Stimulated activated CD4-positive, alpha-beta T cell treated with anti-CD3 and anti-CD28 coated beads, Interleukin-4, amount 100 ng/mL, for 1 hour (primary cell): Measurements from ENCODE around the gene ATP2B2.

Experiments
- DNase-seq: peaks from one replicate; pipeline ENCODE4 v3.0.0-alpha.2; 2020

ATP2B2 gene

DNA sequence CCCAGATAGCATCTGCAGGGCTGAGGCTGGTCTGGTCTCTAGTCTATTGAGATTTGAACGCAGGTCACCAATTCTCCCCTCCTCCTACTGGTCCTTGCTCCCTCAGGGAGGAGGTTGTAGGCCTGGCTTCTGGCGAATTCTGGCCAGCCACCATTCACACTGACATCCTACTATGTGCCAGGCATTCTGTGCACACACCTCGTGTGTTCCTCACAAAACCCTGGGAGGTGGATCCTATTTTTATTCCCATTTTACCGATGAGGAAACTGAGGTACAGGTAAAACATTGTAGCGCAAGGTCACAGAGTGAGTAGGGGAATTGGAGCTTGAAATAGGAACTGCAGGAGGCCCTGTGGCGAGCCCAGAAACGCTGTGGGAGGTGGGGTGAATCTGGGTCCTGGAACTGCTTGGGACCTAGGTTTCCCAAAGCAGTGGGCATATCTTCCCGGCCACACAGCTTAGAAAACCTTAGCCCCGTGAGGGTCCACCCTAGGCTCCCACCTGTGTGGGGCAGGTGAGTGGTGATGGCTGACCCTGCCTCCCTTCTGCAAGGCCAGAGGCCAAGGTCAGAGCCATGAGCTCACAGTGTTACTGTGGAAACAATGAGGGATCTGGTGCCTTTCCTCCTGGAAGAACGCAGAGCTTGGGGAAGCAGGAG is 4.8 kb upstream of the ATP2B2 start:
- no peak for DNase-seq

DNA sequence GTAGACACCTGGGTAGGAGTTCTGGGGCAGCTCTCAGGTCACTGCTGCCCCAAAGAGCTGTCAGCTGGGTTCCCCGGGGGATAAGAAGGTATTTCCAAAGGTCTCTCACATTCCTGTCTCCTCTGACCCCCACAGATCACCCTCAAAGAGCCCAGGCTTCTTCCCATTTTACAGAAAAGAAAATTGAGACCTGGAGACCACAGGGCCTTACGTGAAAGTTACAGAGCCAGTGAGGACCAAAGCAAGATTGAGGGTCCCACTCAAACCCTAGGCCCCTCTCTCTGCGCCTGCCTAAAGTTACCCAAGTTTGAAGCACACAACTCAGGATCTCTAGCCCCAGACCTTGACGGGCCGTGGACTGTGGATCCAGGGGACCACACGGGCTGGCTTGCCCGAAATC is 3.9 kb upstream of the ATP2B2 start:
- DNase-seq = no peak

DNA sequence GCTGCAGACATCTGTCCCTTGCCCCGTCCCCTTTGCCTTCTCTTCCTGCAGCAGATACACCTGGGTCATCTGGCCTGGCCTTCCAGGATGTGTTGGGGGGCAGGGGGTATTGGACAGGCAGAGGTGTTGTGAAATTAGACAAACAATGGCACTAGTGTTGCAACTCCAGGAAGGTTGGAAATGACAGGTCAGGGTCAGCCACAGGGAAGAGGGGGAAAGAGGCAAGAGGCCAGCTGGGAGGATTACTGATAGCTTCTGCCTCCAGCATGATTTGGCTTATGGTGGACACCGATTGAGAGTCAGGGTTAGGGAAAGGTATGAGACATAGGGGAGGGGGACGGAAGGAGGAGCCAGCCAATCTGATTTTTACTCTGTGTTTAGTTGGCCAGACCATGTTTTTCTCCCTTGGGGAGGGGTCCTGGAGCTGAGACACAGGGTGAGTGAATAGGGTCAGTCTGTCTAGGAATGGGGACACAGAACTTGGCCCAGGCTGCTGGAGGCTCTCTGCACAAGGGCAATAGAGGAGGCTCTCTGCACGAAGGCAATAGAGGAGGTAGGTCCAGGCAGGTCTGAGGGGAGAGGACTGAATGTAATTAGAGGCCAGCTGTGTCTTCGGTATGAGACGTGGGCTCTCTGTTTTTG is 3.4 kb upstream of the ATP2B2 start:
- DNase-seq = no peak

DNA sequence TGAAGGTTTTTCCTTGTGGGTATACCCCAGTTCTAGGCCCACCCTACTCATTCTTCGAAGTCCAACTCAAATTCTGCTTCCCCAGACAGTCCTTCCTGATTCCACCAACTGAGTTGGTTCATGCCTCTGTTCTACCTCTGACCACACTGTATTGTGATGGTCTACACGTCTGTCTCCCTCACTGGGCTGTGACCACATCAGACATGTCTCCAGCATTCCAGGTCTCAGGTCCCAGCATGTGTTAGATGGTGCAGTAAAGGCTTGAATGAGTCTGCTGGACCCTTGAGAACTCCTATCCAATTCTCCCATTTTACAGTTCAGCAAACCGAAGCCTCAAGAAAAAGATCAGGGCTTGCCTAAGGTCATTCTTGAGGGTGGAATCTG is 2.8 kb upstream of the ATP2B2 start:
- no peak for DNase-seq

DNA sequence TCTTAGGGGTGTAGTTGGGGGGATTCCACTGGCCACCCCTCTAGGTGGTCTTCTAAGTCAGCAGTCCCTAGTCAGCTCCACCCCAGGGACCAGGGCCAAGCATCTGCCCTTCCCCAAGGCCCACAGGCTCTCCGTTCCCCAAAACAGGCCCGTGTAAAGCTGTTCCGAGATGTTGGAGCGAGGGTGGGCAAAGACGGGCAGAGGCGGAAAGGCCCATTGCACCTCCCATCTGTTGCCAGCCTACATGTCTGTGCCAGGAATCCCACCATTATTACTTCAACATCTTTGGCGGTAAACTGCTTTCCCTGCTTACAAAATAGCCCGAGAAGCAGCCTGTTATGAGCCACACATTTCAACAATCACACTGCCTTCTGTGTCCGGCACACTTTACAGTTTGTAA is 1.9 kb upstream of the ATP2B2 start:
- no peak for DNase-seq

DNA sequence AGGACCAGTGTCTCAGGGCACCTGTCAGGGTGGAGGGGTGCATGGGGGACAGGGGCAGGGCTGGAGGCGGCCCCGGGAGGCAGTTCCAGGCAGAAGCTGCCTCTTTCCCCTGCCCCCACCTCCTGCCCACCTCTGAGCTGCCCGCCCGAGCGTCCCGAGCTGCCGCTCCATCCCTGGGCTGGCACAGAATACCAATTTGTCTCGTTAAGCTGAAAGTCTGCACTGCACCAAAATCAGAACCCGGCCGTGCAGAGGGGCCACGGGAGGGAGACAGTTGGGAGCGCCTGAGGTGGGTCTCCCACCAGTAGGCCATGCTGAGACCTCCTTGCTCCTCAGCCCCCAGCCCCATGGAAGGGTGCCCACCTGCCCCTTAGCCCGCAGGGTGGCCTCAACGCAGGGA is 1.3 kb upstream of the ATP2B2 start:
- DNase-seq = no peak

DNA sequence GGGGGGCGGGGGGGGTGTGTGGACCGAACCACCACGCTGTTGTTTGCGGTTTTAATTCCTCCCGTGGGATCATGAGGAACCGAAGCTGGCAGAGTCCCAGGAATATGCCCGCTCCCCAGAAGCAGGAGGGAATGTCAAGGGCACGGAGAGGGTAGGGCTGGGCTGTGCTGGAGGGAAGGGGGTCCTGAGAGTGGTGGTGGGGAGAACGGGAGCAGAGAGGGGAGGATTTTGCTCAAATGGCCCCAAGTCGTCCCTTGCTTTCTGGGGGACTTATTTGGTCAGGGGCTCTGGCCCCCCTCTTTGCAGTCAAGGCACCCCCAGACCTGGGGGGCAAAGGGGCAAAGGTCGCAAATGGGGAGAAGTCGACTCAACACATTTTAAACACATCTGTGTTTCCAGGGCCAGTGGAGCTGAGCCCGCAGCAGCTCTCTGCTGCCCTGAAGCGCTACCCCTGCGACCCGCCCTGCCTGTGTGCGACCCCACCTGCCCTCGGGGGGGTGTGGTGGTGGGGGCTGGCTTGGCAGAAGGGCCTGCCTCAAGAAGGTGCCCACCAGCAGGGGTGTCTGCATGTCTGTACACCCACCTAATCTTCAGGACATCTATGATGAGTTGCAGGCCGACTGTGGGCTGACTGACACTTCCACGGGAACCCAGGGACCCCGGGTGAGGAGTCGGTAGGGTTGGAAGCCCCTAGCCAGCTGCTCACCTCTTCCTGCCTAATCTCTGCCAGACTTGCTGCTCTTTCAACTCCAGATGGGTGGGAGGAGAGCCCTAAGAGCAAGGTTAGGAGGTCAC is 602 bp upstream of the ATP2B2 start:
- DNase-seq = no peak

DNA sequence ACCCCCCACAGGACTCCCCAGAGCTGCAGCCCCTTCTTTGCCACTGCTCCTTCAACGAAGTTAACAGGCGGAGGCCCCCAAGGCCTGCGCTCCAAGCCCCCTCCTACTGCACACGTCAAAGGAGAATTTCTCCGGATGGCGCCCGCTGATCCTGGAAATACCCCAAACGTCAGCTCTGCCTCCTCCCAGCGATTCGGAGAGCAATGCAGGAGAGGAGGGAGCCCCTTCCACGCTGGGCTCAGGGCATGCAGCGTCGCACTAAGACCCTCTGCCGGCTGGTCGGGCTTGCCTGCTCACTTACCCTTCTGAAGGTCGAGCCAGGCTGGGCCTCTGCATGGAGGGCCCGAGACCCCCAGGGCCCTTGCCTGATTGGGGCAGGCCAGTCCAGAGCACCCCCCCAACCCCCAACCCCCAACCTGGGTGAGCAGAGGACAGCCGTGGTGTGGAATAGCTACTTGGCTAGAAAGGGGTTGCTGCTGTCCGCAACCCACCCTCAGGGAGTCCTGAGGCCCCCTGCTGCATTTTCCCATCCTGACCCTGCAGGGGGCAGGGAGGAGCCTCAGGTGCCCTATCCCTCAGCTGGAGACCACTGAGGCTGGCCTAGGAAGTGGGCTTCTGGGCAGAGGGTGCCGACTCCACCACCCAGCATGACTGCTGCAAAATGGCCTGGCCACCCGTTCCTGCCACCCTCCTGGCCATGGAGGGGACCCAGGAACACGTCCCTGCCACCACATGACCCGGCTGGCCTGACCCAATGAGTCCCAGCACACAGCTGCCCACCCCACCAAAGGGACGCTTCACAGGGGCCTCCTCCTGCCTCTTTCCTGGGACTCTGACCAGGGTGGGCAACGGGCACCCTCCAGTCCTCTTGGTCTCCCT is 976 bp downstream of the ATP2B2 start:
- no peak for DNase-seq

DNA sequence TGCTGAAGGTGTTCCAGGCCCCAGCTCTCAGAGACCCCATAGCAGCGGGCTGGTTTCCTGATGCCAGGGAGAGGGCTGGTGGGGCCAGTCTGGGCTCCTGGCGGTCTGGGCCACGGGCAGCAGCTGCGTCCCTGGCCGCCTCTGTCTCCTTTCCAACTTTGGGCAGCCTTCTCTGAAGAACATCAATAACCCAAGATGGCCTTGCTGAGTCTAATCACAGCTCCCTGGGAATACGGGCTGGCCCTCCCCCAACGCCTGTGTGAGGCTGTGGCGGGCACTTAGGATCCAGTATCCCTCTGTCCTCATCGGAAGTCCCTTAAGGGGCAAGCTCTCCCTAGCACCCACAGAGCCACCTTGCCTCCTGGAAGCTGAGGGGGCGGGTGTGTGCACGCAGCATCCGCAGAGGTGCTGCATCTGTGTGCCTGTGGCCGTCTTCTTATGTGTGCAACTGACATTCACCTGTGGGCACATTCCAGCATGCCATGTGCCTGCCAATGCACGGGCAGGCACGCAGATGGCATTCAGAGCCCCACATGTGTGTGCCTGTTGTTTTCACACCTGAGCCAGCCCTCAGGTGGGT is 2.1 kb downstream of the ATP2B2 start:
- DNase-seq = no peak

DNA sequence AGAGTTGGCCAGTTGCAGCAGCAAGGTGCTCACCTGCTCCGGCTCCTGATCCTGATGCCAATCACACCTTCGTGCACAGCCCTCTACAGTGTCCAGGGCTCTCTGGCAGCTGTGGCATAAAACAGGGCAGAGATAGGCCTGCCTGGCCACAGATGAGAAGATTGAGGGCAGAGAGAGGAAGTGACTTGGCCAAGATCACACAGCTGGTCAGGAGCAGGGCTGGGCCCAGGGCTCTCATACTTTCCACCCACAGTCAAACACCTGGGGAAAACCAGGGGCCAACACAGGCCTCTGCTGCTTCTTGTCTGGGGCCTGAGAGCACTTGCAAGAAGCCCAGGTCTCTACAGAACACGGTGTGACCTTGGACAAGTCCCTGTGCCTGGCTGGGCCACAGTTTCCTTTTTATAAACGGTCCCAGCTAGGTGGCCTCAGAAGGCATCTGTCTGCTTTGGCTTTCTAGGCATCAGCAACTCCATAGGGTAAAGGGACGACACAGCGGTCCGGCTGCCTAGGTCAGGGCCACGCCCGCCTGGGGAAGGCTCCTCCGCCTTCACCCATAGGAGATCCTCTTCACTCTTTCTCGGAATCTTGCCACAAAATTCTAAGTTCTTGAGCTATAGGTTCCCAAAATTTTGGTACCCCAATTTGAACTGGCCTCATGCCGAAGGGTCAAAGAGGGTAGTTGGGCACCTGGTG is 3.1 kb downstream of the ATP2B2 start:
- no peak for DNase-seq

DNA sequence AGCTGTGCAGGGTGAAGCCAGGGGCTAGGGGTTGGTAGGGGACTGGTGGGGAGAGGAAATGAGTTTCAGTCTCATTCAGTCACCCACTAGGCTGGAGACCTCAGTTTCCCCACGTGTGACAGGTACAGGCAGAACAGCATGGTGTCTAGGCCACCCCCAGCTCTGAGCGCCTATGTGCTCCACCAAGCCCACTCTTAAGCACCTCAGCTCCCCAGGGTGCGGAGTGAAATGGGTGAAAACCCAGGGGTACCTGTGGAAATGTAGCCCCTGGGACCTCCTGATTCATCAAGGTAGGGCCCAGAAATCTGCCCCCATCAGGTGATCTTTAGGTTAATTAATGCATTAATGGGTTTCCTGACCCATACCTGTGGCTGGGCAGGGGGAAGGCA is 3.7 kb downstream of the ATP2B2 start:
- DNase-seq = no peak

DNA sequence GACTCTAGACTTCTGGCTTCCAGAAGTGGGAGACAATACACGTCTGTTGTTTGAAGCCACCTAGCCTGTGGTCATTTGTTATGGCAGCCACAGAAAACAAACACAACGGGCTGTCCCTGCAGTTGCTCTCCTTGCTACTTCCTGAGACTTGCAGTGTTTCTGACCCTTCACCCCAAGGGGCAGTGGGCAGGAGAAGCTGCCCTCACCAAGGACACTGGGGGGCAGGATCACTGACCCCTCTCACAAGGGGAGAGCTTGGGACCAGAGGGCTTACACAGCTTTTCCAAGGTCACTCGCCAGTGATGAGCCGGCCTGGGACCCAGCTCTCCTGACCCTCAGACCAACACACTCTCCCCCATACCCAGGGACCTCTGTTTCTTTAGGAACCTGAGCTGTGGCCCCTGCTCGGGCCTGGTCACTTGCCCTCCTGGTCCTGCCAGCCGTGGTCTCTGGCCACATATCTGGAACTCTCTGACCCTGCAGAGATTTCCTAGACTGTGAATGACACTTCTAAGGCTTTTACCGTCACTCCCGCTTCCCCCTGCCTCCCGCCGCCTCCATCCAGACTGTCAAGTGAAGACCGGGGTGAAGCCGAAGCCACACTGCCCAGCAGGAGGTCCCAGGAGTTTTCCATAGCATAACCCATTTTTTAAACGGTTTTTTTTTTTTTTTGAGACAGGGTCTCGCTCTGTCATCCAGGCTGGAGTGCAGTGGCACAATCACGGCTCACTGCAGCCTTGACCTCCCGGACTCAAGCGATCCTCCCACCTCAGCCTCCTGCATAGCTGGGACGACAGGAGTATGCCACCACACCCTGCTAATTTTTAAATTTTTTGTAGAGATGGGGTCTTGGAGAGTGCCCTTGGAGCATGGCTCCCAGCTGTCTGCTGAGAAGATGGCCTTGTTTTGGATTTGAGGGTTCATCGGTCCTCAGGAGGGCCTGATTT is 4.4 kb downstream of the ATP2B2 start:
- DNase-seq = no peak

DNA sequence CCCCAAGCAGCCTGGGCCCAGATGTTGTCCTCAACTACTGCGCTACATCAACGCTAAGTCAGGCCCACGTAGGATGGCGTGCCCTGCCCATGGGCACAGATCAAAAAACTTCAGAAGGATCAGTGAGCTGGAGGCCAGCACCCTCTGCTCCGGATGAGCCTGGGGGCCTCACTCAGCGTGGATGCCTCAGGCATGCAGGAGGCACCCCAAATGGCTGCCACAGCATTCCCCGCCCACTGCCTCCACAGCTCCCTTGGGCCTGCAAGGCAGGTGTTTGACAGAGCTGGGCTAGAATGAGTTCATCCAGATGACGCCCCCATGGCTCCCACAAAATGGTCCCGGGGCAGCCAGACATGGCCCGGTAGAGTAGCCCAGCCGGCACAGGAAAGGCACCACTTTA is 7.1 kb downstream of the ATP2B2 start:
- DNase-seq = no peak

DNA sequence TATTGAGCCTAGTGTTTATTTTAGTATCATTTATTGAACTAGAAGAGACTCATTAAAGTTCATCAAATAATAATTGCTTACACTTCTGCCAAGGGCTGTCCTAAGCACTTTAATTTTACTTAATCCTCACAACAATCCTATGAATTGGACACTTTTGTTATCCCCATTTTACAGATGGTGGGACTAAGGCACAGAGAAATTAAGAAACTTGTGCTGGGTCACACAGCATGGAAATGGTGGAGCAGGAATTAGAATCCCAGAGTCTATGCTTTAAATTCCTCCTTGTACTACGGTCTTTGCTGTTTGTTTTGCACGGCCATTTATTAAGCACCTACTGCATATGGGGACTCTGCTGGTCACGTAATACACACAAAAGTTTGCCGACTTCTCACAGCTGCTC is 7.9 kb downstream of the ATP2B2 start:
- DNase-seq = no peak

DNA sequence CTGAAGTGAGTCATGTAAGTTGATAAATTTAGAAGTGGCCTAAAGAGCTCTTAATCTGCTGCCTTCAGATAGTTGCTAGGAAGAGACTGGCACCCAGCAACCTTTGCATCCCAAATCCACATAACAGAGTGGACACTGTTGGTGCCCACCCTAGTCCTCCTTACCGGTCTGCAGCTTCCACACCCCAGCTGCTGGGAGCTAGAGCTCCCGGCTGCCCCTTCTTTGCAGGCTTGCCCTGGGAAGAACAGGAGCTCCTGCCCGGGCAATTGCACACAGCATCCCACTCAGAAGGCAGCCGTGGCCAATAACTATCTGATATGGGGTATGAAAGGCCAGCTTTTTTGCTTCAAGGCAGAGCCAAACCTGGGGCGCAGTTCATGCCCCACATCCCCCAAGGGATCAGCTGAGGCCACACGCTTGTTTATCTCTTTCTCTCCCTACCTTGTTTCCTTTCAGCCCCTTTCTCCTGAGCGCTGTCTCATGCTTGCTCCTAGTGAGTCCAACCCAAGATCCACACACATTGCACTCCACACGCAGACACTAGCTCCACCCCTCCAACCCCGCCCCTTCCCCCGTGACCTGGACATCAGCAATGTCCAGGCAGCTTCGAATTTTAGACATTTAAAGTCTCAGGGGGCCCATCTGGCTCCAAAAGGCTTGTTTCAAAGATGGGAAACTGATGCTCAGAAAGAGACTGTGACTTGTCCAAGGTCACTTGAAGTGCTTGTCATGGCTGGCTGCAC is 9.1 kb downstream of the ATP2B2 start:
- no peak for DNase-seq

DNA sequence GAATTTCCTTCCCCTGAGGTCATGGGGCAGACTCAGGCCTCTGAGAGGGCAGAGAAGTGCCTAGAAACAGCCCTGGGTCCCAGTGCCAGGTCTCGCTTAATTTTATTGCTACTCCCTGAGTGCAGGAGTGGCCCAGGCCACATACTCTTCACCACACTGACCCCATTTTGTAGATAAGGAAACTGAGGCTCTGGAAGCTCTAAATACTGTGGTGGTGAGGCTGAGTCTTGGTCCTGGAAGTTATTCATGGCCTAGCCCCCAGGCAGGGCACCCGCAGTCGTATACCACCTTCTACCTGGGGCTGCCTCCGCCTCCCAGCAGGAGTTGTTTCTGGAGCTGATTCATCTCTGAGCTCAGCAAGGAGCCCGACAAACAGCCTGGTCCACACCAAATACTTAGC is 9.8 kb downstream of the ATP2B2 start:
- DNase-seq = no peak

DNA sequence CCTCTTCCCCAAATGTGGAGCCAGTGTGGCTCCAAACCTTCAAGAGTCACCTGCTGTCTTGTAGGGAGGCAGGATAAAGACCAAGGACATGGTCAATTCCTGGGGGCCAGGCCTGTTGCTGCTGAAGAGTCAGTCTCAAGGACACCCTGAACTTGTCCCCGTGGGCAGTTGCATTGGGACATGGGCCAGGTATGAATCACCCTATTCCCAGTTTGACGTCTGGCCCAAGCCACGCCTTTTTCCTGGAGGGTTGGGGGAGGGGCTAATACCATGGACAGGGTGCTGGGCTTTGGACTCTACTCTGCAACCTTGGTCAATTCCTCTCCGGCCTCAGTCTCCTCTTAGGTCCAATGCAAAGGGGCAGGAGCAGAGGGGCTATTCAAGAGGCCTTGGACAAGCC is 10.4 kb downstream of the ATP2B2 start:
- DNase-seq = no peak

DNA sequence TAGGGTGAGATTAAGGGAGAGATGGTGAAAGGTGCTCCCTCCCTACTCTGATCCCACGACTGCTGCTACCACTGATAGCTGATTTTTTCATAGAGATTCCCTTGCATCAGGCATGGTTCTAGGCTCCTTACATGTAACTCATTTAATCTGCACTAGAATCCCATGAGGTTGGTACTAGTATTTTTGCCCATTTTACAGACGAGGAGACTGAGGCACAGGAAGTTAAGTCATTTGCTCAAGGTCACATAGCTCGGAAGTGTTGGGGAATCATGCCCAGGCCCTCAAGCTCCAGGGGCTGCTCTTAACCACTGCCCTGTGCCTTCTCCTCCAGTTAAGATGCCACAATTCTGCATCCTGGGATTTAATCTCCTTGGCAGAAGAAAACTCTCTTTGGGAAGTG is 11.2 kb downstream of the ATP2B2 start:
- DNase-seq = no peak

DNA sequence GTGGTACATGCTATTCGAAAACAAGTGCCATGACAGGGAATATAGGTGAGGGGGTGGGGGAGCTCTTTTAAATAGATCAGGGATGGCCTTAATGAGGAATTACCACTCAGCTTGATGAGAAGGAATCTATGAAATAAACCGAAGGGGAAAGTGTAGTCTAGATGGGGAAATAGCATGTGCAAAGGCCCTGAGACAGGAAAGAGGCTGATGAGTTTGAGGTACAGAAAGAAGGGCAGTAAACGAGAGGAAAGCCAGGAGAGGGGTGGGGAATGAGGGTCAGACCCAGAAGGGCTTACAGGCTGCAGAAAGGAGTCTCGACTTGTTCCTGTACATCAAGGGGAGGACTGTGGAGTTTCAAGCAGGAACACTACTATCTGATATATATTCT is 12.2 kb downstream of the ATP2B2 start:
- no peak for DNase-seq
